HS-5 (cell line): ENCODE data around the gene ARID1A.

ENCODE experiments used
- DNase-seq: peaks from one replicate; pipeline ENCODE4 v3.0.0-alpha.2; 2012; ENCODE audit warnings: low read depth

Gene ARID1A

GRCh38 chr1:26728645-26729044 lies 32.8 kb downstream of the ARID1A start:
- no peak for DNase-seq

GRCh38 chr1:26729633-26730032 lies 33.8 kb downstream of the ARID1A start:
- DNase-seq: no peak

GRCh38 chr1:26730695-26731094 lies 34.9 kb downstream of the ARID1A start:
- no peak for DNase-seq

- no peak for DNase-seq
These were observed 35.6 kb downstream of the ARID1A start for GRCh38 chr1:26731233-26731902.

- DNase-seq: no peak
These were observed 37.6 kb downstream of the ARID1A start for GRCh38 chr1:26733392-26733791.

- peak; percentile 79 for DNase-seq
These were observed 38.2 kb downstream of the ARID1A start for GRCh38 chr1:26733982-26734381.

- no peak for DNase-seq
These were observed 38.8 kb downstream of the ARID1A start for GRCh38 chr1:26734501-26735058.

GRCh38 chr1:26739329-26739914 lies 43.6 kb downstream of the ARID1A start:
- no peak for DNase-seq

- DNase-seq: no peak
These were observed 44.3 kb downstream of the ARID1A start for GRCh38 chr1:26740023-26740634.

GRCh38 chr1:26740952-26741351 lies 45.1 kb downstream of the ARID1A start:
- DNase-seq: no peak

GRCh38 chr1:26743426-26744059 lies 47.7 kb downstream of the ARID1A start:
- no peak for DNase-seq

- no peak for DNase-seq
These were observed 48.5 kb downstream of the ARID1A start for GRCh38 chr1:26744075-26744959.

- no peak for DNase-seq
These were observed 49.4 kb downstream of the ARID1A start for GRCh38 chr1:26745191-26745590.

GRCh38 chr1:26747048-26747447 lies 51.2 kb downstream of the ARID1A start:
- no peak for DNase-seq

GRCh38 chr1:26748351-26748750 lies 52.5 kb downstream of the ARID1A start:
- no peak for DNase-seq

- DNase-seq: no peak
These were observed 53.6 kb downstream of the ARID1A start for GRCh38 chr1:26749458-26749857.

GRCh38 chr1:26750428-26750827 lies 54.6 kb downstream of the ARID1A start:
- no peak for DNase-seq

- no peak for DNase-seq
These were observed 56.7 kb downstream of the ARID1A start for GRCh38 chr1:26752519-26752918.

- no peak for DNase-seq
These were observed 58.5 kb downstream of the ARID1A start for GRCh38 chr1:26754086-26754874.

- no peak for DNase-seq
These were observed 62.5 kb downstream of the ARID1A start for GRCh38 chr1:26758358-26758757.

- DNase-seq: no peak
These were observed 63.7 kb downstream of the ARID1A start for GRCh38 chr1:26759531-26759930.
